SU-DHL-6 (cell line): ENCODE measurements around the gene PRDM16.

Experiments
- H2AFZ ChIP-seq: fragments of 200-600 bp; sonication (generic); 2 replicates; pipeline ENCODE4 v1.6.1; 2014; ENCODE audit warnings: low read depth, mild to moderate bottlenecking, moderate library complexity, mixed read lengths, antibody characterized with exemption, low read length; ENCODE audit not compliant: severe bottlenecking
- H3F3A ChIP-seq: fragments of 200-600 bp; shearing (Covaris generic); 2 replicates; pipeline ENCODE4 v1.6.0; 2016; ENCODE audit warnings: antibody characterized with exemption, mild to moderate bottlenecking; ENCODE audit not compliant: insufficient read depth
- H3K27ac ChIP-seq: fragments of 200-600 bp; sonication (generic); 2 replicates; pipeline ENCODE4 v1.5.1; 2016; ENCODE audit warnings: low read depth, mild to moderate bottlenecking, low read length, moderate library complexity, mixed read lengths
- H3K27me3 ChIP-seq: fragments of 200-600 bp; sonication (generic), shearing (Covaris generic); 2 replicates; pipeline ENCODE4 v1.6.0; 2014; ENCODE audit warnings: mild to moderate bottlenecking, low read length
- H3K36me3 ChIP-seq: fragments of 200-600 bp; sonication (generic); 2 replicates; pipeline ENCODE4 v1.6.1; 2014; ENCODE audit warnings: mild to moderate bottlenecking, low read length, mixed read lengths
- H3K4me2 ChIP-seq: fragments of 300-600, 200-600 bp; shearing (Covaris generic), sonication (generic); 2 replicates; pipeline ENCODE4 v1.6.0; 2014; ENCODE audit warnings: low read length, low read depth, mild to moderate bottlenecking; ENCODE audit not compliant: poor library complexity, severe bottlenecking
- H3K4me3 ChIP-seq: fragments of 200-600 bp; sonication (generic); 2 replicates; pipeline ENCODE4 v1.5.1; 2014; ENCODE audit warnings: antibody characterized with exemption, low read length, mild to moderate bottlenecking, mixed read lengths; ENCODE audit not compliant: insufficient read depth, poor library complexity, severe bottlenecking
- H3K79me2 ChIP-seq: fragments of 200-600 bp; sonication (generic); 2 replicates; pipeline ENCODE4 v1.6.1; 2014; ENCODE audit warnings: mild to moderate bottlenecking, low read length, moderate library complexity; ENCODE audit not compliant: insufficient read depth
- H3K9ac ChIP-seq: fragments of 200-600 bp; sonication (generic); 2 replicates; pipeline ENCODE4 v1.7.0; 2014; ENCODE audit warnings: mild to moderate bottlenecking, low read length
- H3K9me2 ChIP-seq: fragments of 200-600 bp; sonication (generic); replicated peaks from 2 replicates; pipeline ENCODE4 v1.6.1; 2014; ENCODE audit warnings: low read length; ENCODE audit not compliant: insufficient read depth
- H3K9me3 ChIP-seq: fragments of 200-600 bp; sonication (generic); 2 replicates; pipeline ENCODE4 v1.6.1; 2014; ENCODE audit warnings: low read length, mixed read lengths; ENCODE audit not compliant: insufficient read depth
- H4K20me1 ChIP-seq: fragments of 200-600 bp; sonication (generic); 2 replicates; pipeline ENCODE4 v1.6.1; 2014; ENCODE audit warnings: low read depth, mild to moderate bottlenecking, antibody characterized with exemption, low read length, moderate library complexity, mixed read lengths
- CTCF ChIP-seq: fragments of 200-600 bp; sonication (generic); IDR thresholded peaks from one replicate; pipeline ENCODE4 v1.5.1; 2017; ENCODE audit warnings: antibody characterized with exemption, mild to moderate bottlenecking, low read length, moderate library complexity; ENCODE audit not compliant: insufficient read depth, poor library complexity, severe bottlenecking
- EZH2phosphoT487 ChIP-seq: fragments of 200-600 bp; sonication (generic), shearing (Covaris generic); conservative IDR thresholded peaks from 2 replicates; pipeline ENCODE4 v1.6.1; 2018; ENCODE audit warnings: mild to moderate bottlenecking, antibody characterized with exemption, low read length, moderate library complexity, mixed read lengths

The PRDM16 gene

GRCh38 chr1:3461238-3461933, 392.4 kb downstream of the PRDM16 start:
- Histone ChIP-seq H3K36me3 (no peaks in the 10 kb centered on the region), H4K20me1 (no peaks in the 10 kb centered on the region), H3K27me3 (no peaks in the 10 kb centered on the region), H3K9ac (no peak overlapping the region), H3K9me2 (no peaks in the 10 kb centered on the region), H3F3A (no peaks in the 10 kb centered on the region), H3K4me3 (no peak overlapping the region), H3K79me2 (no peaks in the 10 kb centered on the region), H3K4me2 (no peak overlapping the region), H2AFZ (no peak overlapping the region), H3K9me3 (no peaks in the 10 kb centered on the region), H3K27ac (no peak overlapping the region)
- no peak for TF ChIP-seq EZH2phosphoT487
- no peak for TF ChIP-seq CTCF

- Histone ChIP-seq H3K27me3 (no peaks in the 10 kb centered on the region), H4K20me1 (no peaks in the 10 kb centered on the region), H3K9me3 (no peaks in the 10 kb centered on the region), H3K27ac (no peak overlapping the region), H3K79me2 (no peaks in the 10 kb centered on the region), H3K4me3 (no peak overlapping the region), H2AFZ (no peak overlapping the region), H3K36me3 (no peaks in the 10 kb centered on the region), H3F3A (no peaks in the 10 kb centered on the region), H3K9me2 (no peaks in the 10 kb centered on the region), H3K4me2 (no peak overlapping the region), H3K9ac (no peak overlapping the region)
- TF ChIP-seq EZH2phosphoT487 (no peak), CTCF (no peak)
Observed at GRCh38 chr1:3461934-3462275, 392.9 kb downstream of the PRDM16 start.

GRCh38 chr1:3462356-3463012, 393.5 kb downstream of the PRDM16 start:
- no peaks in the 10 kb centered on the region for H3K9me3 ChIP-seq
- no peaks in the 10 kb centered on the region for H3K9me2 ChIP-seq
- H2AFZ ChIP-seq = no peak overlapping the region
- no peak overlapping the region for H3K27ac ChIP-seq
- H3K27me3 ChIP-seq = no peaks in the 10 kb centered on the region
- H3K4me2 ChIP-seq = no peak overlapping the region
- H3K36me3 ChIP-seq = no peaks in the 10 kb centered on the region
- H3K4me3 ChIP-seq = no peak overlapping the region
- no peaks in the 10 kb centered on the region for H4K20me1 ChIP-seq
- TF ChIP-seq CTCF (no peak), EZH2phosphoT487 (no peak)
- H3K79me2 ChIP-seq = no peaks in the 10 kb centered on the region
- H3K9ac ChIP-seq = no peak overlapping the region
- H3F3A ChIP-seq = no peaks in the 10 kb centered on the region
